Esophagus (tissue), 2 donors: Measurements from ENCODE around the gene STXBP2. TPM values are rescaled to one million over a fixed set of nuclear protein-coding genes. Genes with fewer than 3 reads are reported as not detected.

ENCODE experiments used
- H3K27ac ChIP-seq, 2 donors: one replicate each; pipeline ENCODE4 v1.5.1; 2013; ENCODE audit warnings: low read depth in 2 of 2, mild to moderate bottlenecking in 2 of 2, inconsistent platforms in 1 of 2, low read length in 1 of 2, moderate library complexity in 1 of 2
- H3K27me3 ChIP-seq, 2 donors: one replicate each; pipeline ENCODE4 v1.6.1; 2013; ENCODE audit warnings: low read length in 2 of 2, control low read depth in 1 of 2, mild to moderate bottlenecking in 1 of 2; ENCODE audit not compliant: insufficient read depth in 2 of 2, control insufficient read depth in 1 of 2
- H3K36me3 ChIP-seq, 2 donors: one replicate each; pipeline ENCODE4 v1.6.1; 2013; ENCODE audit warnings: low read length in 1 of 2; ENCODE audit not compliant: control insufficient read depth in 2 of 2, insufficient read depth in 2 of 2
- H3K4me1 ChIP-seq, 2 donors: one replicate each; pipeline ENCODE4 v1.6.1; 2013; ENCODE audit warnings: low read length in 1 of 2; ENCODE audit not compliant: control insufficient read depth in 2 of 2, insufficient read depth in 2 of 2
- H3K4me3 ChIP-seq, 2 donors: one replicate each; pipeline ENCODE4 v1.5.1; 2013; ENCODE audit warnings: low read length in 2 of 2, mild to moderate bottlenecking in 2 of 2, low read depth in 1 of 2, moderate library complexity in 1 of 2
- H3K9me3 ChIP-seq, 2 donors: one replicate each; pipeline ENCODE4 v1.6.1; 2013; ENCODE audit warnings: mild to moderate bottlenecking in 2 of 2, low read depth in 1 of 2, low read length in 1 of 2, moderate library complexity in 1 of 2; ENCODE audit not compliant: control insufficient read depth in 2 of 2, insufficient read depth in 1 of 2
- WGBS, 2 donors: extraction: QIAGEN DNeasy Blood & Tissue Kit; methylation state at CpG; one replicate each; pipeline ENCODE4 v1.1.7; 2013; 5-methylcytosine and 5-hydroxymethylcytosine counted together
- polyA plus RNA-seq, 2 donors: library from polyadenylated mRNA; stranded (reverse); fragments of 200-250 nt; gene quantifications; one replicate each; pipeline ENCODE4 v1.2.3, GENCODE V29; 2013
- donor health status: healthy with polysubstance abuse.
- donor health status: Bipolar disorder and iron deficiency.

Gene STXBP2
- polyA plus RNA-seq, 2 donors = 73.2 to 88.7 TPM

DNA sequence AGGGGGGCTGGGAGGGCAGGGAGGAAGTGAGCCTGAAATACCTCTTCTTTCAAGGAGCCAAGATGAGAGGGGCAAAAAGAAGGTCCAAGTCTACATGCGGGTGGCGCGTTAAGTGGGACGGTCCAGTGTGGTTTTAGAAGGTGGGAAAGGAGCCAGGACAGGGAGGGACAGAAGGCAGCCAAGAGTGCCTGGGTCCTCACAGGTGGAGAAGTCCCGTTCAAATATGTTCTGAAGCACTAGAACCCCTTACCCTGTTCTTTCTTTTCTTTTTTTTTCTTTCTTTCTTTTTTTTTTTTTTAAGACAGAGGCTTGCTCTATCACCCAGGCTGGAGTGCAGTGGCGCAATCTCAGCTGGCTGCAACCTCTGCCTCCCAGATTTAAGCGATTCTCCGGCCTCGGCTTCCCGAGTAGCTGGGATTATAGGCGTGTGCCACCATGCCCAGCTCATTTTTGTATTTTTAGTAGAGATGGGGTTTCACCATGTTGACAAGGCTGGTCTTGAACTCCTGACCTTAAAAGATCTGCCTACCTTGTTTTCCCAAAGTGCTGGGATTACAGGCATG is 33.9 kb upstream of the STXBP2 start:
- H3K36me3 ChIP-seq = peaks cover 0 to 22% of the 10 kb centered on the region in 2 donors
- H3K27ac ChIP-seq = peak overlapping the region; percentile 58 to 78
- no peaks in the 10 kb centered on the region for H3K27me3 ChIP-seq
- no peaks in the 10 kb centered on the region for H3K9me3 ChIP-seq
- no peak overlapping the region for H3K4me3 ChIP-seq
- peaks cover 0 to 6% of the 10 kb centered on the region in 2 donors for H3K4me1 ChIP-seq
- 55 to 59% methylated on average over 11 of the region's 11 CpGs for WGBS, 2 donors

- H3K4me3 ChIP-seq = no peak overlapping the region
- H3K36me3 ChIP-seq = peaks cover 0 to 26% of the 10 kb centered on the region in 2 donors
- WGBS, 2 donors = 77 to 80% methylated on average over 9 of the region's 9 CpGs
- no peaks in the 10 kb centered on the region for H3K27me3 ChIP-seq
- peak overlapping the region in 1 of 2 donors; percentile 19 for H3K27ac ChIP-seq
- no peaks in the 10 kb centered on the region for H3K9me3 ChIP-seq
- peaks cover 0 to 6% of the 10 kb centered on the region in 2 donors for H3K4me1 ChIP-seq
Measured at GRCh38 chr19:7603919-7604318, 33.0 kb upstream of the STXBP2 start.

- H3K9me3 ChIP-seq = no peaks in the 10 kb centered on the region
- no peak overlapping the region for H3K27ac ChIP-seq
- H3K36me3 ChIP-seq = peaks cover 0 to 29% of the 10 kb centered on the region in 2 donors
- peaks cover 0 to 6% of the 10 kb centered on the region in 2 donors for H3K4me1 ChIP-seq
- H3K27me3 ChIP-seq = no peaks in the 10 kb centered on the region
- WGBS, 2 donors = 72 to 76% methylated on average over 13 to 14 of the region's 14 CpGs
- H3K4me3 ChIP-seq = no peak overlapping the region
Measured at GRCh38 chr19:7605490-7606222, 31.3 kb upstream of the STXBP2 start.

DNA sequence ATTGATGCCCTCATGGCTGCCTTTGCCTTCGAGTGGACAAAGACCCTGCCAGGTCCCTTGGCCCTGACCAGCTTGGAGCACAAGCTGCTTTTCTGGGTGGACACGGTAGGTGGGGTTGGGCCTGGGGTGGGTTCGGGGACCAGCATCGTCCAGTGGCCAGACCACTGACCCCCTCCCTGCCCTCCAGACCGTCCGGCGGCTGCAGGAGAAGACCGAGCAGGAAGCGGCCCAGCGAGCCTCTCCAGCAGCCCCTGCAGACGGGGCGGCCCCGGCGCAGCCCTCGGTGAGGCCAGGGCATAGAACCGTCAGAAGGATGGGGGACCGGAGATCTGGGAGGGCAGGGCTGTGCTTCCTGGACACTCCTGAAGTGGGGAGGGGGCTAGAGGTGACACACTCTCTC is 30.6 kb upstream of the STXBP2 start:
- peaks cover 0 to 30% of the 10 kb centered on the region in 2 donors for H3K36me3 ChIP-seq
- 90 to 94% methylated on average over 17 of the region's 17 CpGs for WGBS, 2 donors

GRCh38 chr19:7607212-7607873 is 29.6 kb upstream of the STXBP2 start:
- peaks cover 0 to 5% of the 10 kb centered on the region in 2 donors for H3K4me1 ChIP-seq
- H3K36me3 ChIP-seq = peaks cover 0 to 35% of the 10 kb centered on the region in 2 donors
- H3K27me3 ChIP-seq = no peaks in the 10 kb centered on the region
- H3K4me3 ChIP-seq = no peak overlapping the region
- no peak overlapping the region for H3K27ac ChIP-seq
- no peaks in the 10 kb centered on the region for H3K9me3 ChIP-seq
- WGBS, 2 donors = 80 to 81% methylated on average over 10 of the region's 10 CpGs

More for the DNA sequence above, 30.6 kb upstream of the STXBP2 start:
- Histone ChIP-seq H3K4me1 (peaks cover 0 to 6% of the 10 kb centered on the region in 2 donors), H3K4me3 (no peak overlapping the region), H3K27ac (no peak overlapping the region), H3K27me3 (no peaks in the 10 kb centered on the region), H3K9me3 (no peaks in the 10 kb centered on the region)

DNA sequence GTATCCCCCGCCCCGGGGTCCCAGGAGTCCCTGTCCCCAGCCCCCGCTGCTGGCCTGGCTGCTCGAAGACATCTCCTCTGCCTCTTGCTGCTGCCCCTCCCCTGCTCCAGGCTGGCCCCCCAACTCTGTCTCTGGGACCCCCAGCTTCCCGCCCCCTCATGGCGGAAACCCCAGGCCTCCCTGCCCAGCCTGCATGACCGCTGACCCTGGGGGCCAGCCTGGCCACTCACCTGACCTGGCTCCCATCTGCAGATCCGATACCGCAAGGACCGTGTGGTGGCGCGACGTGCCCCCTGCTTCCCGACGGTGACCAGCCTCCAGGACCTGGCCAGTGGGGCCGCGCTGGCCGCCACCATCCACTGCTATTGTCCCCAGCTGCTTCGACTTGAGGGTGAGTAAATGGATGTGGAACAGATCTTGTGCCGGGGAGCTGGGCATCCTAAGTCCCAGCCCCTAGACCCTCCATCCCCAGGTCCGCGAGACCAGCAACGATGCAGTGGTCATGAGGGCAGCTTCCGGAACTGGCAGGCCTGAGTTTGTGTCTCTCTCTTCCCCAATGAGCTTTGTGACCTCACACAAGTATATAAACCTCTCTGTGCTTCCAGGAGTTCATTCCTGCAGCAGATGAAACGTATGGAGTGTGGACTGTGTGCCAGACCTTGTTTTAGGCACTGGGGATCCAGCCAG is 28.9 kb upstream of the STXBP2 start:
- Histone ChIP-seq H3K9me3 (no peaks in the 10 kb centered on the region), H3K4me3 (no peak overlapping the region)

DNA sequence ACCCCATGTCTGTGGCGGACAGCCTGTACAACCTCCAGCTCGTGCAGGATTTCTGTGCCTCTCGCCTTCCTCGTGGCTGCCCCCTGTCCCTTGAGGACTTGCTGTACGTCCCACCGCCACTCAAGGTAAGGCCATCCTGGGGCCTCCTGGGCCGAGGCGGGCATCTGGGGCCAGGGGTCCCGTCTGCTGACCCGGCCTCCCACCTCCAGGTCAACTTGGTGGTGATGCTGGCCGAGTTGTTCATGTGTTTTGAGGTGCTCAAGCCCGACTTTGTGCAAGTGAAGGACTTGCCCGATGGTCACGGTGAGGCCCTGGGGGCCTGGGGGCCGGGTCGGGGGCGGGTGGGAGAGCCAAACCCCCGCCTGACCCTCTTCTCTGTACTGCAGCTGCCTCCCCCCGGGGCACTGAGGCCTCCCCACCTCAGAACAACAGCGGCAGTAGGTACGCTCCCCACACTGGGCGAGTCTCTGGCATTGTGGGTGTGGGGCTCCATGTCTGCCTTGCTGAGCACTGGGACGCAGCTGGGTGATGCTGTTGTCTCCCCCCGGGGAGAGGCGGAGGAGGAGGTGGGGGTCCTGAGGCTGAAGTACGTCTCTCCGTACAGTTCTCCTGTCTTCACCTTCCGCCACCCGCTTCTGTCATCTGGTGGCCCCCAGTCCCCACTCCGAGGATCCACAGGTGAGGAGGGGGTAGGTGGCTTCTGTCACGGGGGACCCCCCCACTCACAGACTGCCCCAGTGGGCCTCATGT is 26.2 kb upstream of the STXBP2 start:
- Histone ChIP-seq H3K27ac (no peak overlapping the region), H3K27me3 (no peaks in the 10 kb centered on the region), H3K4me3 (no peak overlapping the region), H3K36me3 (peaks cover 0 to 37% of the 10 kb centered on the region in 2 donors), H3K9me3 (no peaks in the 10 kb centered on the region), H3K4me1 (no peaks in the 10 kb centered on the region)
- 85 to 89% methylated on average over 31 of the region's 31 CpGs for WGBS, 2 donors

More for the DNA sequence above, 28.9 kb upstream of the STXBP2 start:
- WGBS, 2 donors = 91 to 92% methylated on average over 25 of the region's 25 CpGs
- no peaks in the 10 kb centered on the region for H3K27me3 ChIP-seq
- peaks cover 0 to 39% of the 10 kb centered on the region in 2 donors for H3K36me3 ChIP-seq
- H3K4me1 ChIP-seq = peaks cover 0 to 4% of the 10 kb centered on the region in 2 donors
- H3K27ac ChIP-seq = no peak overlapping the region

DNA sequence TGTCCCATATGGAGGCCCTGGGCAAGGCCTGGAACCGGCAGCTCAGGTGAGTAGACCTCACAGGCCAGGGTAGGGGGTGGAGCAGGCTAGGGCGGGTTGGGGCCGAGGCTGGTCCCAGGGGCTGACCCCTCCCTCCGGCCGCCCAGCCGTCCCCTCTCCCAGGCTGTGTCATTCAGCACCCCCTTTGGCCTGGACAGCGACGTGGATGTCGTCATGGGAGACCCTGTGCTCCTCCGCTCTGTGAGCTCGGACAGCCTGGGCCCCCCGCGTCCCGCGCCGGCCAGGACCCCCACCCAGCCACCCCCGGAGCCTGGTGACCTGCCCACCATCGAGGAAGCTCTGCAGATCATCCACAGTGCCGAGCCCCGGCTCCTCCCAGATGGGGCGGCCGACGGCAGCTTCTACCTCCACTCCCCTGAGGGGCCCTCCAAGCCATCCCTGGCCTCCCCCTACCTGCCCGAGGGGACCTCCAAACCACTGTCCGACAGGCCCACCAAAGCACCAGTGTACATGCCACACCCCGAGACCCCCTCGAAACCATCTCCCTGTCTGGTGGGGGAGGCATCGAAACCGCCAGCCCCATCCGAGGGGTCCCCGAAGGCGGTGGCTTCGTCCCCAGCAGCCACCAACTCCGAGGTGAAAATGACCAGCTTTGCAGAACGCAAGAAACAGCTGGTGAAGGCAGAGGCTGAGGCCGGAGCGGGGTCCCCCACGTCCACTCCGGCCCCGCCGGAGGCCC is 25.2 kb upstream of the STXBP2 start:
- Histone ChIP-seq H3K4me1 (no peaks in the 10 kb centered on the region), H3K4me3 (no peak overlapping the region), H3K36me3 (peaks cover 0 to 32% of the 10 kb centered on the region in 2 donors), H3K27me3 (no peaks in the 10 kb centered on the region), H3K9me3 (no peaks in the 10 kb centered on the region), H3K27ac (no peak overlapping the region)
- WGBS, 2 donors = 88 to 92% methylated on average over 40 to 41 of the region's 41 CpGs
